ENCODE data around the gene USP24. TPM values are rescaled to one million over a fixed set of nuclear protein-coding genes. Genes with fewer than 3 reads are reported as not detected.

The USP24 gene
- total RNA-seq, 1 experiment from 2014 or later, result 54.6 TPM

DNA sequence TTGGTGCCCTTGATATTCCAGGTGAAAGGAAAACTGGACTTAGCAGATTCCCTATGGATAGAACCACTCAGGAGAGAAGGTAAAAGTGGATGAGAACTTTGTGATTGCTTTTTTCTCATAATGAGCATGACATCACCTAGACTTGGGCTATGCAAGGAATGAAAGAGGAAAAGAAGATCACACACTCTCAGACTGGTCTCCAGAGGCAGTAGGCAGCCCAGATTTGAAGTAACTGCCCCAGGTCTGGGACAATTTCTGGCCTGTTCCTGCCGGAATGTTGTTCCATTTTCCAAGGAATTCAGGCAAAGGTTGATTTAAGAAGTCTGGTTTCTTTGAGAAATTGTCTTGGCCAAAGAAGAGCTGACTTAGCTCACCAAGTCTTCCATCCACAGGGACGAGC, 31.7 kb upstream of the USP24 start:
- no peak for TF ChIP-seq EZH2 (IDR thresholded peaks at IDR 0.05; ENCODE audit: borderline replicate concordance, low read depth, low read length, poor library complexity, severe bottlenecking)
- TF ChIP-seq, protein P1, sequence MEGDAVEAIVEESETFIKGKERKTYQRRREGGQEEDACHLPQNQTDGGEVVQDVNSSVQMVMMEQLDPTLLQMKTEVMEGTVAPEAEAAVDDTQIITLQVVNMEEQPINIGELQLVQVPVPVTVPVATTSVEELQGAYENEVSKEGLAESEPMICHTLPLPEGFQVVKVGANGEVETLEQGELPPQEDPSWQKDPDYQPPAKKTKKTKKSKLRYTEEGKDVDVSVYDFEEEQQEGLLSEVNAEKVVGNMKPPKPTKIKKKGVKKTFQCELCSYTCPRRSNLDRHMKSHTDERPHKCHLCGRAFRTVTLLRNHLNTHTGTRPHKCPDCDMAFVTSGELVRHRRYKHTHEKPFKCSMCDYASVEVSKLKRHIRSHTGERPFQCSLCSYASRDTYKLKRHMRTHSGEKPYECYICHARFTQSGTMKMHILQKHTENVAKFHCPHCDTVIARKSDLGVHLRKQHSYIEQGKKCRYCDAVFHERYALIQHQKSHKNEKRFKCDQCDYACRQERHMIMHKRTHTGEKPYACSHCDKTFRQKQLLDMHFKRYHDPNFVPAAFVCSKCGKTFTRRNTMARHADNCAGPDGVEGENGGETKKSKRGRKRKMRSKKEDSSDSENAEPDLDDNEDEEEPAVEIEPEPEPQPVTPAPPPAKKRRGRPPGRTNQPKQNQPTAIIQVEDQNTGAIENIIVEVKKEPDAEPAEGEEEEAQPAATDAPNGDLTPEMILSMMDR (conservative IDR thresholded peaks at IDR 0.05; ENCODE audit: low read depth, low read length), result no peak
- intact Hi-C loops (cut with micrococcal nuclease; ENCODE audit: unreplicated experiment), result no loop called here
- H3K9me3 ChIP-seq (ENCODE audit: low read depth, low read length, poor library complexity, severe bottlenecking), result no peaks in the 10 kb centered on the region
- H3K36me3 ChIP-seq (ENCODE audit: insufficient read depth, low read length, poor library complexity, severe bottlenecking), result no peaks in the 10 kb centered on the region
- CTCF ChIA-PET, result interaction anchor here (1.0 kb wide), 1 partner anchor 37 kb away, joined by 3 read pairs; no protein-coding TSS in a partner anchor
- POLR2A ChIA-PET (ENCODE audit: low non-redundant PET), result no interaction called here
- H3K27me3 ChIP-seq (replicated peaks; ENCODE audit: insufficient read depth, low read depth, low read length, poor library complexity), result no peaks in the 10 kb centered on the region
- H3K4me3 ChIP-seq (ENCODE audit: low read depth, low read length, poor library complexity, severe bottlenecking), result no peak overlapping the region
- no peaks in the 10 kb centered on the region for H3K4me1 ChIP-seq (ENCODE audit: insufficient read depth, low read length, poor library complexity, severe bottlenecking)
- BruUV-seq (replicated peaks), result no TSS peak
- H3K27ac ChIP-seq (ENCODE audit: low read depth, low read length, poor library complexity, severe bottlenecking), result no peak overlapping the region
- DNase-seq (ENCODE audit: low spot score), result no peak

DNA sequence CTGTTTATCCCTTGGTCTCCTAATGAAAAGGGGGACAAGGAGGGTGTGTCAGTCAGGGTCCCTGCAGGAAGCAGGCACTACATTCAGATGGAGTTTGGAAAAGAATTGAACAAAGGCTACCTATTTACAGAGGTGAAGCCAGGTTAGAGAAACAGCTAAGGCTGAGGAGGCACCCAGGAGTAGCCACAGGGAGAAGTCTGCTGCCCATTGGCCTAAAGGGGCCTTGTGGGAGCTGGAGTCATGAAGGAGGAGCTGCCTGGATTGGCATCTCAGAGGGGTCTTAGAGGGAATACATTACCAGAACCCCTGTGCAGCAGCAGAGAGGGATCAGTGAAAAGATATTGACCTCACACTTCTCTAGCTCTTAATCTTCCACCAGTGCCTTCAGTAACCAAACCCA, 31.2 kb upstream of the USP24 start:
- TF ChIP-seq EZH2 (IDR thresholded peaks at IDR 0.05; ENCODE audit: borderline replicate concordance, low read depth, low read length, poor library complexity, severe bottlenecking), result no peak
- TF ChIP-seq, protein P1 (conservative IDR thresholded peaks at IDR 0.05; ENCODE audit: low read depth, low read length), result no peak
- CTCF ChIA-PET, result no interaction called here
- Histone ChIP-seq H3K27me3 (replicated peaks; ENCODE audit: insufficient read depth, low read depth, low read length, poor library complexity) (no peaks in the 10 kb centered on the region), H3K9me3 (ENCODE audit: low read depth, low read length, poor library complexity, severe bottlenecking) (no peaks in the 10 kb centered on the region), H3K27ac (ENCODE audit: low read depth, low read length, poor library complexity, severe bottlenecking) (no peak overlapping the region), H3K4me3 (ENCODE audit: low read depth, low read length, poor library complexity, severe bottlenecking) (no peak overlapping the region), H3K36me3 (ENCODE audit: insufficient read depth, low read length, poor library complexity, severe bottlenecking) (no peaks in the 10 kb centered on the region), H3K4me1 (ENCODE audit: insufficient read depth, low read length, poor library complexity, severe bottlenecking) (no peaks in the 10 kb centered on the region)
- no TSS peak for BruUV-seq (replicated peaks)
- no peak for DNase-seq (ENCODE audit: low spot score)
- intact Hi-C loops (cut with micrococcal nuclease; ENCODE audit: unreplicated experiment), result no loop called here
- POLR2A ChIA-PET (ENCODE audit: low non-redundant PET), result no interaction called here

DNA sequence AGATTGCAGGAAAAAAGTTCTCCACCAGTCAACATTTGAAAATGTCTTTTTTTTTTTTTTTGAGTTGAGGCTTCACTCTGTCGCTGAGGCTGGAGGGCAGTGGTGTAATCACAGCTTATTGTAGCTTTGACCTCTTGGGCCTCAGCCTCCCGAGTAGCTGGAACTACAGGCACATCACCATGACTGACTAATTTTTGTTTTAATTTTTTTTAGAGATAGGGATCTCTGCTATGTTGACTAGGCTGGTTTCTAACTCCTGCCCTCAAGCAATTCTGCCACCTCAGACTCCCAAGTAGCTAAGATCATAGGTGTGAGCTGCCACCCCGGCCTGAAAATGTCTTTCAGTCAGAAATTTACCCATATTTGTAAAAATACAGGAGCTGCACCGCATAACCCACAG, 30.6 kb upstream of the USP24 start:
- no peak for TF ChIP-seq EZH2 (IDR thresholded peaks at IDR 0.05; ENCODE audit: borderline replicate concordance, low read depth, low read length, poor library complexity, severe bottlenecking)
- TF ChIP-seq, protein P1 (conservative IDR thresholded peaks at IDR 0.05; ENCODE audit: low read depth, low read length), result no peak
- no peak for DNase-seq (ENCODE audit: low spot score)
- Histone ChIP-seq H3K36me3 (ENCODE audit: insufficient read depth, low read length, poor library complexity, severe bottlenecking) (no peaks in the 10 kb centered on the region), H3K4me1 (ENCODE audit: insufficient read depth, low read length, poor library complexity, severe bottlenecking) (no peaks in the 10 kb centered on the region), H3K27me3 (replicated peaks; ENCODE audit: insufficient read depth, low read depth, low read length, poor library complexity) (no peaks in the 10 kb centered on the region), H3K27ac (ENCODE audit: low read depth, low read length, poor library complexity, severe bottlenecking) (no peak overlapping the region), H3K9me3 (ENCODE audit: low read depth, low read length, poor library complexity, severe bottlenecking) (no peaks in the 10 kb centered on the region), H3K4me3 (ENCODE audit: low read depth, low read length, poor library complexity, severe bottlenecking) (no peak overlapping the region)
- POLR2A ChIA-PET (ENCODE audit: low non-redundant PET), result no interaction called here
- CTCF ChIA-PET, result no interaction called here
- BruUV-seq (replicated peaks), result no TSS peak
- intact Hi-C loops (cut with micrococcal nuclease; ENCODE audit: unreplicated experiment), result no loop called here
